ENCODE measurements around the gene RSRP1.

Gene RSRP1

GRCh38 chr1:25216123-25216522 is 31.1 kb downstream of the RSRP1 start:
- DNase-seq = no peak

DNA sequence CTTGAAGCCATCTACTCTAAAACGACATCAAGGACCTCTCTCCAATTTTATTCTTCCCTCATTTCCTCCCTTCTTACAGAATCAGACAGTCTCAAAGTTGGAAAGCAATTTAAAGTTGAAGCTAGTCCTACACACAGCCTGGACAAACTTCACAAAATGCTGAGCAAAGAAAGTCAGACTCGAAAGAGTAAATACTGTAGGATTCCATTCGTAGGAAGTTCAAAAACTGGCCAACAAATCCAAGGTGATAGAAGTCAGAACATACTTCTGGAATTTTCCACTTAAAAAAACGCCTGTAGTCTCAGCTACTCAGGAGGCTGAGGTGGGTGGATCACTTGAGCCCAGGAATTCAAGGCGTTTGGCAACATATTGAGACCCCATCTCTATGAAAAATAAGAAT is 34.5 kb downstream of the RSRP1 start:
- no peak for DNase-seq

DNA sequence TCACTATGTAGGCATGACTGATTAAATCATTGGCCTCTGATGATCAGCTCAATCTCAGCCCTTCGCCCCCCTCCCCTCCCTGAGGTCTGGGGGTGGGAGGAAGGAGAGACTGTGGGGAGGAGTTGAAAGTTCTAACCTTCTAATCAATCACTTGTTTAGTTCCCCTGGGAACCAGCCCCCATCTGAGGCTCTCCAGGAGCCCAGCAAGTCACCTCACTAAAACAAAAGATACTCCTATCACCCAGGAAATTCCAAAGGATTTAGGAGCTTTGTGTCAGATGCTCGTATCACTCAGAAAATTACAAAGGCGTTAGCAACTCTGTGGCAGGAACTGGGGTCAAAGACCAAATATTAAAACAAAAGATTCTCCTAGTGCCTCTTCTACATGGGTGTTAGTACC is 36.5 kb downstream of the RSRP1 start:
- DNase-seq = no peak

- DNase-seq = no peak
These were observed 37.7 kb downstream of the RSRP1 start for GRCh38 chr1:25209516-25209915.

DNA sequence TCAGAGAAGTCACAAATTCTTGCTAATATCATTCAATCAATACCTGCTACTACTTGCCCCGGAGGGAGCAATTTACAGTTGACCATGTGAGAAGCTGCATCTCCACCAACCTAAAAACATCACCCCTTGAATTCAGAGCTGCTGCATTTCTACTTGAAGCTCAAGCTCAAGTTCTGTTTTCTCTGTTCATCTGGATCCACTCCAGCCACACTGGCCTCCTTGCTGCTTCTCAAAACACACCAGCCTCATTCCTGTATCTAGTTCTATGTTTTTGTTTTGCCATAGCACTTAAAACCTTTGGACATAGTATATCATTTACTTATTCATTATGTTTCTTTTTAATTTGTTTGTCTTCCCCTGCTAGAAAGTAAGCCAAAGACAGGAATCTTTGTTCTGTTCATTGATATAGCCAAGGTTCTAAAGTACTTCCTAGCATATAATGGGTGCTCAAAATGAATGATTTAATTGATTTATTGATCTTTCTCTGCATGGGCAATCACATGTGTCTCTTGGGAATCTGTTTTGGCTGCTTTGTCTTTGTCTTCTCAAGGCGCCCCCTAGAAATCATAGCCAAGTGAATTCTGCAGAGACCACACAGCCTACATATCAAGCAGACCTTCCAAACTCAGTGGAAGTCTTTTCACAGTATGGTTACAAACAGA is 38.6 kb downstream of the RSRP1 start:
- no peak for DNase-seq

DNA sequence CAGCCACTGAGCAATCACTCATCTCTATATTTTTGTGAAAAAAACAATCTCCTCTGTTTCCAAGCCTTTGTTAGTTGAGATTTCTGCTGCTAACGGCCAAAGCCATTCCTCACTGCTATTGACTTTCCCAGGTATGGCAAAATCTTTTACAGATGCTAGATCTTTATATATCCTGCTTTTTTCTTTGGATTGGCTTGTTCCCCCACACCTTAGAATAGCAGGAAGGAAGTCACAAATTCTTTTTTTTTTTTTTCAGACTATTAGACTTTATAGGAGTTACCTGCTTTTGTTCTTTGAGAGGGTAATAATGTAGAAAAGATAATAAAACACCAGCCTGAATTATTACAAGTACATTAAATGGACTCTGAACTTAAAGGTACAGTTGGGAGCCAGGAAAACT is 39.2 kb downstream of the RSRP1 start:
- DNase-seq = no peak

GRCh38 chr1:25206201-25206600 is 41.1 kb downstream of the RSRP1 start:
- DNase-seq = no peak

DNA sequence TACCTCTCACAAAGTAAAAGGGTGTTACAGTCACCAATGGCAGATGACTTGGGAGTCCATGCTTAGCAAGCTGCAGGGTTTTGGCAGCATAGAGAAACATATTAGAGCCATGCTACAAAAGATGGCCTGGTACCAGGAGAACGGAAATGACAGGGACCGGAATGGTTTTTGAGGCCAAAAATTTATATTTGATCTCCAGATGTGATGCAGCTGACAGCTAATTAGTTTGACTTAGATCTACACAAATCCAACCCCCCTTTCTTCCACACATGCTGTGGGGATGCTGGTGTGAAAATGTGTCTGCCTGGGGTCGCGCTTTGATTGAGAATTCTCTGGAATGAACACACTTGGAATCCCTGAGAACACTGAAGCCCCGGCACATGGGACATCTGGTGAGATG is 41.5 kb downstream of the RSRP1 start:
- DNase-seq = no peak

GRCh38 chr1:25204797-25205480 is 42.3 kb downstream of the RSRP1 start:
- DNase-seq = peak; percentile 67

- DNase-seq = no peak
These were observed 46.2 kb downstream of the RSRP1 start for GRCh38 chr1:25201006-25201405.

- DNase-seq = no peak
These were observed 47.2 kb downstream of the RSRP1 start for GRCh38 chr1:25199819-25200620.

- DNase-seq = peak; percentile 29
These were observed 48.5 kb downstream of the RSRP1 start for GRCh38 chr1:25198663-25199252.

DNA sequence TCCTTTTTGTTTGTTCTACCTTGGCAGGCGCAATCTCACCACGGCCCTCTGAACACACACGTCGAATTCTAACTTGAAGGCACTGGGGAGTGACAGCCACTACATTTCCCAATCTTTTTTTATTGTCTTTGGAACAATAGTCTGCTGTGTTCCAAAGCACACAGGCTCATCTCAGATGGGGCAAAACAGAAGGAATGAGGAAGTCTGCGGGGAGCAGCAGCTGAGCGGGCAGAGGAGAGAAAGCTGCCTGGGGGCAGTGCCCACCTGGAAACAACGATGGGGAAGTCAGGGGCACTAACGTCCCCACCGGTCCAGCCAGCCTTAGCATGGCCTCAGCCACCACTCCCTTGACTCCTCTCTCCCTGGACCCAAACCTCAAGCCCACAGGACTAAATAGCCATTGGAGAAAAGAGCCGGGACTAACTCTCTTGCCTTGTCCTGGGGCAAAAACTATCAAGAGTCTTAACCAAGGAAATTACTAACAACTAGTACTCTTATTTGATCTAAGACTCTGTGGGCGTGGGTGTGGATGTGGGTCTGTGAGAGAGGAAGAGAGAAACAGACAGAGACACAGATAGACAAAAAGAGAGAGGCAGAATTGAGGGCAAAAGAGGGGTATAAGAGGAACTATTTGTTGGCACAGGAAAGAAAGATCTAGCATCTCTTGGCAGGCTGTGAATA is 49.1 kb downstream of the RSRP1 start:
- no peak for DNase-seq

GRCh38 chr1:25197235-25197975 is 49.8 kb downstream of the RSRP1 start:
- DNase-seq = no peak

- no peak for DNase-seq
These were observed 50.4 kb downstream of the RSRP1 start for GRCh38 chr1:25196830-25197229.

DNA sequence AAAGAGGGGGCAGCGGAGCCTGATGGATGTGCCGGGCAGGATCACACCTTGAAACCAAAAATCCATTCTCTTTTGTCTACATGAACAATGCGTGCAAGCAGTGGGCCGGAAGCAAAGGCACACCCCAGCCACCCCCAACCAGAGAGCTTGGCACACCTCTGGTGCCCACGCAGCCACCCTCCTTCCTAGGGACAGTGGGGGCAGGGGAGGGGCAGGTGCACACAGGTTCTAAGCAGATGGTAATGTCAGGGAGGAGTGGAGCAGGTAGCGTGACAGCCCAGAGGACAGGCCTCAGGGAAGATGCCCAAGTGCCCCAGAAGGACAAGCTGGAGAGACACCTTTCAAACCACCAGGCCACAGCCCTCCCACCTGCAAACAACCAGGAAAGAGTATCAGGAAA is 51.4 kb downstream of the RSRP1 start:
- no peak for DNase-seq

GRCh38 chr1:25194572-25195020 is 52.7 kb downstream of the RSRP1 start:
- DNase-seq = no peak

DNA sequence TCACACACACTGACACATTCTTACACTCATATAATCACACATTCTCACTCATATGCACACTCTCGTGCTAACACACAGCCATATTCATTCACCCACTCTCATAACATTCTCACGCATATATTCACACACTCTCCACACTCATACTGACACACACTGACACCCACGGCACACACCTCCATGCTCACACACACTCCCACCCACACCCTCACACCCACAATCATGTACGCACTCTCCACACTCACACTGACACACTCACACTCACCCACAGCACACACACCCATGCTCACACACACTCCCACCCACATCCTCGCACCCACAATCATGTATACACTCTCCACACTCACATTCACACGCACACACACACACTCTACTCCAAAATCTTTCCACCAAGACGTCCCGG is 53.2 kb downstream of the RSRP1 start:
- no peak for DNase-seq

DNA sequence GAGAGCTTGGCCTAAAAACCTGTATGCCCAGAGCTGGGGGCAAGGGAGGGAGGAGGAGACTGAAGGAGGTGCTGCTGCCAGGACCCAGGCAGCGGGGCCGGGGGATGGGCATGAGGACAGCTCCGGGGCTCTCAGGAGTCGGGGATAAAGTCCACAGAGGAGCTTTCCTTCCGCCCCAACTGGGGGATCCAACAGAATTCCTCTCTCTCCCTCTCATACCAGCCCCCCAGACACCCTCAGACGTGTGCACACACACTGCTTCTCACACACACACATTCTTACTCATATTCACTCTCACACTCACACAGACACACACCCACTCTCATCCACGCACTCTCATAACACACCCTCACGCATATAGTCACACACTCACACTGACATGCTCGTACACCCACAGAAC is 54.0 kb downstream of the RSRP1 start:
- DNase-seq = no peak

All from NCI-H2107 (cell line).